ENCODE results near the gene VEGFA.

The VEGFA gene

GRCh38 chr6:43728586-43728985, 41.4 kb upstream of the VEGFA start:
- ATAC-seq: no peak
- TF ChIP-seq ZNF8 (CRISPR knock-in tag; IDR thresholded peaks at IDR 0.05) (no peak), ZFP3 (CRISPR knock-in tag; IDR thresholded peaks at IDR 0.05) (no peak), TCF4 (CRISPR knock-in tag; IDR thresholded peaks at IDR 0.05; ENCODE audit: borderline replicate concordance) (no peak), CREB5 (CRISPR knock-in tag; IDR thresholded peaks at IDR 0.05; ENCODE audit: low read depth) (no peak), ZNF565 (CRISPR knock-in tag; conservative IDR thresholded peaks at IDR 0.05; ENCODE audit: low read depth) (no peak), CSRNP3 (CRISPR knock-in tag; IDR thresholded peaks at IDR 0.05) (no peak), OSR1 (CRISPR knock-in tag; IDR thresholded peaks at IDR 0.05) (no peak), ESRRG (CRISPR knock-in tag; IDR thresholded peaks at IDR 0.05) (no peak), ZC3H10 (CRISPR knock-in tag; IDR thresholded peaks at IDR 0.05) (no peak), TOX (CRISPR knock-in tag; IDR thresholded peaks at IDR 0.05; ENCODE audit: borderline replicate concordance) (no peak), PPARA (CRISPR knock-in tag; IDR thresholded peaks at IDR 0.05; ENCODE audit: borderline replicate concordance) (no peak), BACH2 (CRISPR knock-in tag; IDR thresholded peaks at IDR 0.05; ENCODE audit: borderline replicate concordance) (no peak), ZFP30 (CRISPR knock-in tag; IDR thresholded peaks at IDR 0.05) (no peak)

- no peak for ATAC-seq
- TF ChIP-seq ZNF70 (CRISPR knock-in tag; IDR thresholded peaks at IDR 0.05) (no peak), TOX (CRISPR knock-in tag; IDR thresholded peaks at IDR 0.05; ENCODE audit: borderline replicate concordance) (no peak), RARB (CRISPR knock-in tag; IDR thresholded peaks at IDR 0.05) (no peak), PATZ1 (CRISPR knock-in tag; IDR thresholded peaks at IDR 0.05; ENCODE audit: borderline replicate concordance) (no peak), TSHZ2 (CRISPR knock-in tag; IDR thresholded peaks at IDR 0.05) (no peak), ESRRG (CRISPR knock-in tag; IDR thresholded peaks at IDR 0.05) (no peak), TCF4 (CRISPR knock-in tag; IDR thresholded peaks at IDR 0.05; ENCODE audit: borderline replicate concordance) (no peak), ZC3H10 (CRISPR knock-in tag; IDR thresholded peaks at IDR 0.05) (no peak), ZFP30 (CRISPR knock-in tag; IDR thresholded peaks at IDR 0.05) (no peak), CSDC2 (CRISPR knock-in tag; IDR thresholded peaks at IDR 0.05) (no peak), OSR1 (CRISPR knock-in tag; IDR thresholded peaks at IDR 0.05) (no peak), ZNF8 (CRISPR knock-in tag; IDR thresholded peaks at IDR 0.05) (no peak), ARNTL (CRISPR knock-in tag; IDR thresholded peaks at IDR 0.05; ENCODE audit: borderline replicate concordance, low read depth) (no peak)
These were observed 40.5 kb upstream of the VEGFA start for GRCh38 chr6:43729537-43729936.

GRCh38 chr6:43730634-43731033, 39.4 kb upstream of the VEGFA start:
- ATAC-seq: no peak
- TF ChIP-seq ISL1 (CRISPR knock-in tag; IDR thresholded peaks at IDR 0.05) (no peak), ZNF565 (CRISPR knock-in tag; conservative IDR thresholded peaks at IDR 0.05; ENCODE audit: low read depth) (no peak), CREB5 (CRISPR knock-in tag; IDR thresholded peaks at IDR 0.05; ENCODE audit: low read depth) (no peak), POU6F1 (CRISPR knock-in tag; IDR thresholded peaks at IDR 0.05; ENCODE audit: borderline replicate concordance, low read depth) (no peak), ZFP30 (CRISPR knock-in tag; IDR thresholded peaks at IDR 0.05) (no peak), ZNF70 (CRISPR knock-in tag; IDR thresholded peaks at IDR 0.05) (no peak)

Data from SK-N-SH treated with all-trans-retinoic acid at 6 μM for 48 hours (cell line).